ENCODE measurements around the gene DOCK2. TPM values are rescaled to one million over a fixed set of nuclear protein-coding genes. Genes with fewer than 3 reads are reported as not detected.
"Not testable (repeated sequence)": the region's sequence is repeated elsewhere in the genome, so short reads cannot be mapped to it uniquely, and the experiment has no call there.

DOCK2 gene
- polyA plus RNA-seq, 1 experiment = 1.6 TPM

DNA sequence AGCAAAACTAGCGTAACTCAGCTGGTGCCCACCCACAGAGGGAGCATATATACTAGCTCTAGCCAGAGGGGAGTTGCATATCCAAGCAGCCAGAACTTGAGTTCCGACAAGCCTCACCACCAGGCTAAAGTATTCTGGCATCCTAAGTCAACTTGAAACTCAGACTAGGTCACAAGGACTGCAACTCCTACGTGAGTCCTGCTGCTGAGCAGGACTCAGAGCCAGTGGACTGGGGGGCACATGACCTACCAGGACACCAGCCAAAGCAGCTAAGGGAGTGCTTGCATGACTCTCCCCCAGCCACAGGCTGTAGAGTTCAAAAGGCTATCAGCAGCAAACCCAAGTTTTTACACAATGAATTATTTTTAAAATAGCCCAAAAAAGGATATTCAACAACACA, 27.4 kb upstream of the DOCK2 start:
- DNase-seq (ENCODE audit: low read depth, low spot score) = no peak
- POLR2A ChIA-PET = no interaction called here
- TF ChIP-seq, protein P1, sequence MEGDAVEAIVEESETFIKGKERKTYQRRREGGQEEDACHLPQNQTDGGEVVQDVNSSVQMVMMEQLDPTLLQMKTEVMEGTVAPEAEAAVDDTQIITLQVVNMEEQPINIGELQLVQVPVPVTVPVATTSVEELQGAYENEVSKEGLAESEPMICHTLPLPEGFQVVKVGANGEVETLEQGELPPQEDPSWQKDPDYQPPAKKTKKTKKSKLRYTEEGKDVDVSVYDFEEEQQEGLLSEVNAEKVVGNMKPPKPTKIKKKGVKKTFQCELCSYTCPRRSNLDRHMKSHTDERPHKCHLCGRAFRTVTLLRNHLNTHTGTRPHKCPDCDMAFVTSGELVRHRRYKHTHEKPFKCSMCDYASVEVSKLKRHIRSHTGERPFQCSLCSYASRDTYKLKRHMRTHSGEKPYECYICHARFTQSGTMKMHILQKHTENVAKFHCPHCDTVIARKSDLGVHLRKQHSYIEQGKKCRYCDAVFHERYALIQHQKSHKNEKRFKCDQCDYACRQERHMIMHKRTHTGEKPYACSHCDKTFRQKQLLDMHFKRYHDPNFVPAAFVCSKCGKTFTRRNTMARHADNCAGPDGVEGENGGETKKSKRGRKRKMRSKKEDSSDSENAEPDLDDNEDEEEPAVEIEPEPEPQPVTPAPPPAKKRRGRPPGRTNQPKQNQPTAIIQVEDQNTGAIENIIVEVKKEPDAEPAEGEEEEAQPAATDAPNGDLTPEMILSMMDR (IDR thresholded peaks at IDR 0.05; ENCODE audit: low read depth, low read length) = no peak

DNA sequence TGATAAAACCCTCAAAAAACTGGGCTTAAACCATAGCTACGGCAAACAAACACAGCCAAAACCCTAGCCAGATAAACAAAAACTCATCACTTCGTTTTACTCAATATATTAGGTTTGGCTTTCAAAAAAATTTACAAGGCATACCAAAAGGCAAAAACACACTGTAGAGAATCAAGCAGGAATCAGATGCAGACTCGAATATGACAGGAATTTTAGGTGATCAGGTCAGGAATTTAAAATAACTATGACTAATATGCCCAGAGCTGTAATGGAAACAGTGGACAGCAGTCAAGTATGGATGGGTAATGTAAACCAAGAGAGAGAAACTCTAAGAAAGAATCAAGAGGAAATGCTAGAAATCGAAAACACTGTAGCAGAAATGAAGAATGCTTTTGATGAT, 26.5 kb upstream of the DOCK2 start:
- ChIA-PET POLR2A (no interaction called here), CTCF (interaction anchor here (1.0 kb wide), 1 partner anchor 26 kb away, joined by 3 read pairs; no protein-coding TSS in a partner anchor)
- TF ChIP-seq, protein P1 (IDR thresholded peaks at IDR 0.05; ENCODE audit: low read depth, low read length) = no peak
- H3K27me3 ChIP-seq (ENCODE audit: control insufficient read depth, insufficient read depth, low read length) = no peaks in the 10 kb centered on the region
- 0 out of 2 replicates have a peak, but pooled peaks cover 2% of the 10 kb centered on the region for H3K9me3 ChIP-seq (ENCODE audit: control insufficient read depth, insufficient read depth, low read length)
- DNase-seq (ENCODE audit: low read depth, low spot score) = no peak
- H3K27ac ChIP-seq (ENCODE audit: low read depth, low read length) = no peak overlapping the region
- no peak overlapping the region for H3K4me3 ChIP-seq (ENCODE audit: low read depth, low read length)

More for the DNA sequence above, 27.4 kb upstream of the DOCK2 start:
- CTCF ChIA-PET = no interaction called here
- H3K9me3 ChIP-seq (ENCODE audit: control insufficient read depth, insufficient read depth, low read length) = 0 out of 2 replicates have a peak, but pooled peaks cover 2% of the 10 kb centered on the region
- H3K27ac ChIP-seq (ENCODE audit: low read depth, low read length) = no peak overlapping the region
- H3K27me3 ChIP-seq (ENCODE audit: control insufficient read depth, insufficient read depth, low read length) = no peaks in the 10 kb centered on the region
- H3K4me3 ChIP-seq (ENCODE audit: low read depth, low read length) = no peak overlapping the region

DNA sequence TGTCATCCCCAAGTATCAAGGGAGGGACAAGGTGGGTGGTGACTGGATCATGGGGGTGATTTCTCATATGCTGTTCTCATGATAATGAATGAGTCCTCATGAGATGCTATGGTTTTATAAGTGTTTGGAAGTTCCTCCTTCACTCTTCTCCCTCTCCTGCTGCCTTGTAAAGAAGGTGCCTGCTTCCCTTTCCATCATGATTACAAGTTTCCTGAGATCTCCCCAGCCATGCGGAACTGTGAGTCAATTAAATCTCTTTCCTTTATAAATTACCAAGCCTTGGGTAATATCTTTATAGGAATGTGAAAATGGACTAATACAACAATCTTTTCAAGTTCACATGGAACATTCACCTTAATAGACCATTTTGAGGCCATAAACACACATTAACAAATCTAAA, 21.5 kb upstream of the DOCK2 start:
- no peak overlapping the region for H3K4me3 ChIP-seq (ENCODE audit: low read depth, low read length)
- ChIA-PET POLR2A (no interaction called here), CTCF (interaction anchor here (0.7 kb wide), 1 partner anchor 455 kb away, joined by 3 read pairs; no protein-coding TSS in a partner anchor)
- H3K27ac ChIP-seq (ENCODE audit: low read depth, low read length) = no peak overlapping the region
- no peaks in the 10 kb centered on the region for H3K27me3 ChIP-seq (ENCODE audit: control insufficient read depth, insufficient read depth, low read length)
- no peaks in the 10 kb centered on the region for H3K9me3 ChIP-seq (ENCODE audit: control insufficient read depth, insufficient read depth, low read length)
- TF ChIP-seq, protein P1 (IDR thresholded peaks at IDR 0.05; ENCODE audit: low read depth, low read length) = no peak
- DNase-seq (ENCODE audit: low read depth, low spot score) = no peak

DNA sequence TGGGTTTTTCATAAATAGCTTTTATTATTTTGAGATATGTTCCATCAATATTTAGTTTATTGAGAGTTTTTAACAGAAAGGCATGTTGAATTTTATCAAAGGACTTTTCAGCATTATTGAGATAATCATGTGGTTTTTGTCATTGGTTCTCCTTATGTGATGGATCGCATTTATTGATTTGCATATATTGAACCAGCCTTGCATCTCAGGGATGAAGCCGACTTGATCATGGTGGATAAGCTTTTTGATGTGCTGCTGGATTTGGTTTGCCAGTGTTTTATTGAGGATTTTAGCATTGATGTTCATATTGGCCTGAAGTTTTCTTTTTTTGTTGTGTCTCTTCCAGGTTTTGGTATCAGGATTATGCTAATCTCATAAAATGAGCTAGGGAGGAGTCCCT, 12.8 kb upstream of the DOCK2 start:
- CTCF ChIA-PET = interaction anchor here (1.2 kb wide), 1 partner anchor 447 kb away, joined by 3 read pairs; no protein-coding TSS in a partner anchor
- H3K9me3 ChIP-seq (ENCODE audit: control insufficient read depth, insufficient read depth, low read length); H3K4me3 ChIP-seq (ENCODE audit: low read depth, low read length); DNase-seq (ENCODE audit: low read depth, low spot score); POLR2A ChIA-PET; H3K27ac ChIP-seq (ENCODE audit: low read depth, low read length); H3K27me3 ChIP-seq (ENCODE audit: control insufficient read depth, insufficient read depth, low read length): not testable (repeated sequence)

DNA sequence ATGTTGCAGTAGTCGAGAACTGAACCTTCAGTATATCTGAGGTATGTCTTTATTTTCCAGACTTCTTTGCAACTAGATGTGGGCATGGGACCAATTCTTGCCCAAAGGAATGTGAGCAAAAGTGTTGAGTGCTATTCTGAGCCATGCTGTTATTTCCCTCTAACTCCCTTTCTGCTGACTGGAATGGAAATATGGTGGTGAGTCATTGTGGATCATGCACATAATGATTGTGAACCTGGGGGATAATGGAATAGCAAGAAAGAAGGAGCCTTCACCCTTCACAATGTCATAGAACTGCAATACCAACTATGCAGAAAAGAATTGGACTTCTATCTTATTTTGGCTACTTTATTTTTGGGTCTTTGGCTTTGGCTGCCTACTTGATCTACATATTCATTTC, 10.3 kb upstream of the DOCK2 start:
- Histone ChIP-seq H3K27me3 (ENCODE audit: control insufficient read depth, insufficient read depth, low read length) (no peaks in the 10 kb centered on the region), H3K4me3 (ENCODE audit: low read depth, low read length) (no peak overlapping the region), H3K27ac (ENCODE audit: low read depth, low read length) (no peak overlapping the region), H3K9me3 (ENCODE audit: control insufficient read depth, insufficient read depth, low read length) (no peaks in the 10 kb centered on the region)
- TF ChIP-seq, protein P1 (IDR thresholded peaks at IDR 0.05; ENCODE audit: low read depth, low read length) = no peak
- ChIA-PET POLR2A (no interaction called here), CTCF (no interaction called here)
- DNase-seq (ENCODE audit: low read depth, low spot score) = peak; percentile 77

DNA sequence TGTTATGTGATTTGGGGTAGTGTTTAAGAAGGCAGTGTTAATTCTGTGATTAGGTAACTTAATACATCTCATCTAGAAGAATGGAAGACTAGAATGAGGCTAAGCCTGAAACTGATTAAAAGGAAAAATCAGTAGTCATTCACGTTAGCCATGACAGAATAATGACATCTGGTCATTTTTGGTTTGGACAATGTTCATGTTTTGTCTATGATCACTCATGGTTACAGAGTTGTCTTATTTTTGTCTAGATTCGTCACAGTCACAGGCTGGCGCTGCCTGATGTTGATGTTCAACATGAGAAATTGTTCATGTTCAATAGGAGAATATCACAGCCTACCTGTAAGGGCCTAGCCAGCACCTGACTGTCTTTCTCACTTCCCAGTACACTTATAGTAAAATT, 9.5 kb upstream of the DOCK2 start:
- Histone ChIP-seq H3K9me3 (ENCODE audit: control insufficient read depth, insufficient read depth, low read length) (no peaks in the 10 kb centered on the region), H3K4me3 (ENCODE audit: low read depth, low read length) (no peak overlapping the region), H3K27me3 (ENCODE audit: control insufficient read depth, insufficient read depth, low read length) (no peaks in the 10 kb centered on the region), H3K27ac (ENCODE audit: low read depth, low read length) (no peak overlapping the region)
- DNase-seq (ENCODE audit: low read depth, low spot score) = no peak
- TF ChIP-seq, protein P1 (IDR thresholded peaks at IDR 0.05; ENCODE audit: low read depth, low read length) = no peak
- CTCF ChIA-PET = no interaction called here
- POLR2A ChIA-PET = no interaction called here

Data from AG04450 (cell line).